NCI-H2081 treated with DMSO at 0.1 percent for 48 hours (cell line): ENCODE data around the gene PITX2.

Experiments used
- DNase-seq: peaks from one replicate; lab custom pipeline; 2025; lab: John Stamatoyannopoulos, UW

The PITX2 gene

GRCh38 chr4:110636171-110636679, 13.3 kb upstream of the PITX2 start:
- no peak for DNase-seq

GRCh38 chr4:110635163-110635865, 12.4 kb upstream of the PITX2 start:
- no peak for DNase-seq

- no peak for DNase-seq
Observed at GRCh38 chr4:110634350-110635162, 11.7 kb upstream of the PITX2 start.

- DNase-seq: no peak
Observed at GRCh38 chr4:110633358-110634341, 10.8 kb upstream of the PITX2 start.

- no peak for DNase-seq
Observed at GRCh38 chr4:110632506-110633357, 9.9 kb upstream of the PITX2 start.

GRCh38 chr4:110631584-110632505, 9.0 kb upstream of the PITX2 start:
- DNase-seq: no peak

GRCh38 chr4:110630688-110631402, 8.0 kb upstream of the PITX2 start:
- DNase-seq: no peak

- no peak for DNase-seq
Observed at GRCh38 chr4:110629780-110630687, 7.2 kb upstream of the PITX2 start.

GRCh38 chr4:110629214-110629754, 6.4 kb upstream of the PITX2 start:
- no peak for DNase-seq

GRCh38 chr4:110628663-110629213, 5.9 kb upstream of the PITX2 start:
- no peak for DNase-seq

- DNase-seq: no peak
Observed at GRCh38 chr4:110627977-110628662, 5.2 kb upstream of the PITX2 start.

- no peak for DNase-seq
Observed at GRCh38 chr4:110626532-110627153, 3.8 kb upstream of the PITX2 start.

- DNase-seq: no peak
Observed at GRCh38 chr4:110625576-110626257, 2.8 kb upstream of the PITX2 start.

- DNase-seq: no peak
Observed at GRCh38 chr4:110624904-110625494, 2.1 kb upstream of the PITX2 start.

GRCh38 chr4:110624398-110624780, 1.5 kb upstream of the PITX2 start:
- DNase-seq: no peak
